Tibial artery (tissue), 4 donors: Measurements from ENCODE around the gene STXBP3.

Experiments used
- DNase-seq, 2 donors: peaks; one replicate each; pipeline ENCODE4 v3.0.0-alpha.2; 2019
- H3K27ac ChIP-seq, 2 donors: fragments of 200-600 bp; sonication (generic) in 1 of 2; 1 replicate in 1 of 2; 2 replicates in 1 of 2; pipeline ENCODE4 v1.5.1; 2018 to 2019; ENCODE audit warnings: mild to moderate bottlenecking in 1 of 2
- H3K27me3 ChIP-seq, 2 donors: fragments of 200-600 bp; sonication (generic) in 1 of 2; one replicate each; pipeline versions ENCODE4 v1.5.1 to v1.6.0; 2016 to 2019
- H3K36me3 ChIP-seq, 3 donors: fragments of 200-600 bp; sonication (generic) in 2 of 3; one replicate each; pipeline ENCODE4 v1.5.1; 2016 to 2019; ENCODE audit warnings: mild to moderate bottlenecking in 2 of 3
- H3K4me1 ChIP-seq, 4 donors: fragments of 200-600 bp; sonication (generic) in 2 of 4; 1 replicate in 3 of 4; 2 replicates in 1 of 4; pipeline ENCODE4 v1.5.1; 2016 to 2019
- H3K4me3 ChIP-seq, 2 donors: fragments of 200-600 bp; sonication (generic) in 1 of 2; 1 replicate in 1 of 2; 2 replicates in 1 of 2; pipeline ENCODE4 v1.5.1; 2018 to 2019; ENCODE audit warnings: mild to moderate bottlenecking in 2 of 2
- H3K9me3 ChIP-seq, 3 donors: fragments of 200-600 bp; sonication (generic) in 1 of 3; one replicate each; pipeline ENCODE4 v1.5.1; 2016 to 2019
- CTCF ChIP-seq, 2 experiments: fragments of 200-600 bp in 1 of 2; fragments of 450-650 bp in 1 of 2; IDR thresholded peaks; one replicate each; pipeline ENCODE4 v1.5.1; 2017 to 2019; ENCODE audit warnings: antibody characterized with exemption in 2 of 2, mild to moderate bottlenecking in 1 of 2, moderate library complexity in 1 of 2
- intact Hi-C: fragments of 100-400 bp; cut with DNase I; formaldehyde crosslinking; loops from one replicate; pipeline ENCODE4 v1.15.0; 2023; ENCODE audit warnings: low total_unique reads

The STXBP3 gene

GRCh38 chr1:108817016-108817415 lies 70.5 kb downstream of the STXBP3 start:
- H3K36me3 ChIP-seq, result no peaks in the 10 kb centered on the region
- intact Hi-C loops, result no loop called here
- DNase-seq, result no peak
- no peak for TF ChIP-seq CTCF (IDR thresholded peaks at IDR 0.05)
- H3K9me3 ChIP-seq, result no peaks in the 10 kb centered on the region
- H3K27me3 ChIP-seq, result no peaks in the 10 kb centered on the region
- H3K4me1 ChIP-seq, result peaks cover 0 to 33% (median 20%) of the 10 kb centered on the region in 4 donors
- peak overlapping the region; percentile 76 to 86 for H3K27ac ChIP-seq
- peak overlapping the region; percentile 18 to 50 for H3K4me3 ChIP-seq

- H3K36me3 ChIP-seq, result no peaks in the 10 kb centered on the region
- H3K4me3 ChIP-seq, result no peak overlapping the region
- peaks cover 0 to 33% (median 20%) of the 10 kb centered on the region in 4 donors for H3K4me1 ChIP-seq
- intact Hi-C loops, result no loop called here
- no peaks in the 10 kb centered on the region for H3K27me3 ChIP-seq
- DNase-seq, result no peak
- H3K27ac ChIP-seq, result no peak overlapping the region
- TF ChIP-seq CTCF (IDR thresholded peaks at IDR 0.05), result no peak
- no peaks in the 10 kb centered on the region for H3K9me3 ChIP-seq
These were observed 71.3 kb downstream of the STXBP3 start for GRCh38 chr1:108817811-108818210.

GRCh38 chr1:108819878-108820277 lies 73.4 kb downstream of the STXBP3 start:
- no peaks in the 10 kb centered on the region for H3K9me3 ChIP-seq
- H3K27me3 ChIP-seq, result no peaks in the 10 kb centered on the region
- H3K27ac ChIP-seq, result no peak overlapping the region
- no peak overlapping the region for H3K4me3 ChIP-seq
- H3K4me1 ChIP-seq, result peaks cover 0 to 21% (median 15%) of the 10 kb centered on the region in 4 donors
- no peak for TF ChIP-seq CTCF (IDR thresholded peaks at IDR 0.05)
- H3K36me3 ChIP-seq, result no peaks in the 10 kb centered on the region
- DNase-seq, result no peak
- intact Hi-C loops, result no loop called here

- no peak overlapping the region for H3K27ac ChIP-seq
- H3K27me3 ChIP-seq, result no peaks in the 10 kb centered on the region
- no peak overlapping the region for H3K4me3 ChIP-seq
- DNase-seq, result no peak
- peaks cover 0 to 10% (median 8%) of the 10 kb centered on the region in 4 donors for H3K4me1 ChIP-seq
- TF ChIP-seq CTCF (IDR thresholded peaks at IDR 0.05), result no peak
- no peaks in the 10 kb centered on the region for H3K9me3 ChIP-seq
- intact Hi-C loops, result no loop called here
- no peaks in the 10 kb centered on the region for H3K36me3 ChIP-seq
These were observed 77.2 kb downstream of the STXBP3 start for GRCh38 chr1:108823632-108824031.

GRCh38 chr1:108824051-108824450 lies 77.6 kb downstream of the STXBP3 start:
- intact Hi-C loops, result no loop called here
- no peak overlapping the region for H3K27ac ChIP-seq

More at GRCh38 chr1:108824051-108824450, 77.6 kb downstream of the STXBP3 start:
- no peaks in the 10 kb centered on the region for H3K36me3 ChIP-seq
- no peak overlapping the region for H3K4me3 ChIP-seq
- no peak for DNase-seq
- no peaks in the 10 kb centered on the region for H3K27me3 ChIP-seq
- H3K9me3 ChIP-seq, result no peaks in the 10 kb centered on the region
- no peak for TF ChIP-seq CTCF (IDR thresholded peaks at IDR 0.05)
- peaks cover 0 to 14% (median 9%) of the 10 kb centered on the region in 4 donors for H3K4me1 ChIP-seq
